Activated CD4-positive, alpha-beta T cell treated with anti-CD3 and anti-CD28 coated beads for 24 hours (primary cell): Measurements from ENCODE around the gene CHP2.
"Not testable (repeated sequence)": the region's sequence is repeated elsewhere in the genome, so short reads cannot be mapped to it uniquely, and the experiment has no call there.

Experiments used
- DNase-seq, 2 donors: peaks; one replicate each; pipeline ENCODE4 v3.0.0-alpha.2; 2020; ENCODE audit warnings: low read depth in 2 of 2

The CHP2 gene

DNA sequence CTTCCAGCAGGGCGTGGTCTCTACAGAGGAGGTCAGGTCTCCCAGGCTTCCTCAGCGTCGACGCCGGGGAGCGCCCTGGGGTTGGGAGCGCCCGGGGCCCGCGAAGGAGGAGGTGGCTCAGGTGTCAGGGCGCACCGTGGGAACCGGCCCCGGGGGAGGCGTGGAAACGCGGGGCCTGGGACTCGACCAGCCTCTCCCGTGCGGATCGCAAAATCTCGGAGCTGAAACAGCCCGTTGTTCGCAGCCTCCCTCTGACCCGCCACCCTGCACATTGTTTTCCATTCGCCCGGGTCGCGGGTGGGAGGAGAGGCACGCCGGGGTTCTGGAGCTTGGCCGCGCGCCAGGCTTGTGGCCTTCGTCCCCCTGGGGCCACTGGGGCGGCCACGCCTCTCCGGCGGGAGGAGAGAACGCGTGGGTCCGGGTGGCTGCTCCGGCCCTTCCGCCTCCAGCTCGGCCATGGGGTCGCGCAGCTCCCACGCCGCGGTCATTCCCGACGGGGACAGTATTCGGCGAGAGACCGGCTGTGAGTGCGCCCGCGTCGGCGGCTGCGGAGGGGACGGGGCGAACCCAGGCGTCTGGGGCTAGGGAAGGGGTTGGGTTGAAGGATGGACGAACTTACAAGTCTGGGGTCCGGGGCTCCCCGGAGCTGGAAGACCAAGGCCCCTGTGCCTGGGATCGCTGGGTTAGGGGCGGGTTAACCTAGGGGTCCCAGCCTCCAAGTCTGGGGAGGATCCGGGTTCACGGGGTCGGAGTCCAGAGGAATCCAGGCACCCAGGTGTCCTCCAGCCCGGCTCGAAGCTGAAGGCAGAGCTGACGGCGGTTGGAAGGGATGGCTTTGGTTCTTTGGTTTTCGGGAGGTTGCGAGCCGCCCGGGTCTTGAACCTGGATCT lies at the start of gene CHP2:
TSS of gene CHP2 (plus strand) at position 433 of the 890 bp plus-strand sequence. CDS start at position 457, 24 bp downstream.
- DNase-seq = no peak

DNA sequence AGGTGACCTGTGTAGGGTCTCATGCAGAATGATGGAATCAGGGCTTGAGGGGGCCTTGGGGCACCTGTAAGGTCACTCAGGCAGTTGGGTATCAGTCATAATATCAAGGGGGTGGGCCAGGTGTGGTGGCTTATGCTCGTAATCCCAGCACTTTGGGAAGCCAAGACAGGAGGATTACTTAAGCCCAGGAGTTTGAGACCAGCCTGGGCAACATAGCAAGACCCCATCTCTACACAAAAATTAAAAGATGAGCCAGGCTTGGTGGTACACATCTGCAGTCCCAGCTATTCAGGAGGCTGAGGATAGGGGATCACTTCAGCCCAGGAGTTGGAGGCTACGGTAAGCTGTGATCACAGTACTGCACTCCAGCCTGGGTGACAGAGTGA lies 49.3 kb upstream of the CHP2 start:
- DNase-seq = no peak

DNA sequence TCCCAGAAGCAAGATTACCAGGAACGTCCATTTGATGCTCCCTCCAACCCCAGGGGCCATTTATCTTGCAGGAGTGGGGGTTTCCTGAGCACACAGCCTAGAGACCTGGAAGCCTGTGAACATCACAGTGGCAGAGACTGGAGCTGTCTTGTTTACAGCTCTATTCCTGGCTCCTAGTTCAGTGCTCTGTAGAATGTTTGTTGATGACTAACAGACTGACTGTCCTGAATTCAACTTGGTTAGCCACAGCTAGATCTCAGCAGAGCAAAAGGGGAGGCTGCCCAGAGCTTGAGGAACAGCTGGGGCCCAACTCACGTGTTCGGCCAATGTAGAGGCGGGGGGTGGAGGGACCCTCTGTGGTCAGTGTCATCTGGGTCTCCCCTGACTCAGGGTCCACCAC lies 48.4 kb upstream of the CHP2 start:
- DNase-seq = no peak

DNA sequence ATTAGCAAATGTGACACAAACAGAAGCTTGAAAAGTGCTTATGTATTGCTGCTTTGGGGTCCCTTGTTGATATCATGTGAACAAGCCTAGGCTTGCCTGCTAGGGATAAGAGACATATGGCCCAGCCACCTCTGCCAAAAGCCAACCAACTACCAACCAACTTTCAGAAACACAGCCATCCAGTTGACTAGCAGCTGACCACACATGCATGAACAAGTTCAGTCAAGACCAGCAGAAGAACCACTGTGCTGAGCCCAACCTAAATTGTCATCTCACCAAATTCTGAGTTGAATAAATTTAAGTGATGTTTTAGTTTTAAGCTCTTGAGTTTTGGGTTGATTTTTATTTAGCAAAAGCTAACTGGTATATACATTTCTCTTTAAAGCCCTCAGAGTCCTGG lies 45.3 kb upstream of the CHP2 start:
- DNase-seq = no peak

DNA sequence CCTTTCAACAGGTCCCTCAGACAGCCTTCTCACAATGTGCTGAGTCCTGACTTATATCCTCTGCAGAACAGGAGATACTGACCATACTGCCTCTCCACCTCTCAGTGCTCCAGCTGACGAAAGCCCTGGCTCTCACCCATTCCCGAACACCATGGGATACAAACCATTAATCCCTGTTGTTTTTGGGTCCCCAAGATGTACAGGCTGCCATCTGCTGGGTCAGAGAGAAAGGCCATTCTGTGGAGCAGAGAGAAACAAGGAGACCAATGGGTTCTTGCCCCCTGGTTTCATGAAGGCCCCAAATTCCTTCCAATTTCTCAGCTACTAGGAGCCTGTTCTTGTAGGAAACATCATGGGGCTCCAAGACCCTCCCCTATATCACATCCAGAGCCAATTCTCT lies 44.8 kb upstream of the CHP2 start:
- DNase-seq = no peak

DNA sequence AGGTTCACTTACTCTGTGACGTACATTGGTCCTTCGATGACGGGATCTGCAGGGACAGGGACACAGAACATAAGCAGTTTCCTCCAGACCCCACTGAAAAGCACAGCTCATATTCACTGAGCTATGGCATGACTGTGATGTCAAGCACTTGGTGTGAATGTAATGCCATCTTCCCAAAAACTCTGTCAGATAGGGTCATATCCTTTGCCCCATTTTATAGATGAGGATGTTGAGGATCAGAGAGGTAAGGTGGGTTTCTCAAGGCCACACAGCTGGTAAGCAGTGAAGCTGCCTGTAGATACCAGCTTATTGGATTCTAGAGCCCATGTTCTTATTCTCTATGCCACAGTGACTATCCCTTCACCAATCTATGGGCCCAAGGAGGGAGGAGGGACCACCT lies 44.3 kb upstream of the CHP2 start:
- no peak for DNase-seq

DNA sequence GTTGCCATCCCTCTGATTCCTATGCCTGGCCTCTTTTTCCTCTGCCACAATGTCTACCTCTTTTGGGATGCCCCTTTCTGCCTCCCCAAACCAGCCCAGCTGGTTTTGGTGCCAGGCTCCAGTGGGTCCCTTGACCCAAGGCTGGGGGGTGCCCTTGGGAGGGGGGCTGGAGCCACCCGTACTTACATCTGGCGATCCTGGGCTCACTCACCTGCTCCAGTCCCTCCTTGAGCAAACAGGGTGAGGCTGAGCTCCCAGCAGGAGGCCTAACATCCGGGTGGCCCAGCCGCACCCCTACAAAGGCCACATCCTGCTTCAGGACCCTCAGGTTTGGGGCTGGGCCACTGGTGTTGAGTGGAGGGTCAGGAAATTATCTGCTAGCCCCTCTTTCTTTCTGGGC lies 43.0 kb upstream of the CHP2 start:
- no peak for DNase-seq

DNA sequence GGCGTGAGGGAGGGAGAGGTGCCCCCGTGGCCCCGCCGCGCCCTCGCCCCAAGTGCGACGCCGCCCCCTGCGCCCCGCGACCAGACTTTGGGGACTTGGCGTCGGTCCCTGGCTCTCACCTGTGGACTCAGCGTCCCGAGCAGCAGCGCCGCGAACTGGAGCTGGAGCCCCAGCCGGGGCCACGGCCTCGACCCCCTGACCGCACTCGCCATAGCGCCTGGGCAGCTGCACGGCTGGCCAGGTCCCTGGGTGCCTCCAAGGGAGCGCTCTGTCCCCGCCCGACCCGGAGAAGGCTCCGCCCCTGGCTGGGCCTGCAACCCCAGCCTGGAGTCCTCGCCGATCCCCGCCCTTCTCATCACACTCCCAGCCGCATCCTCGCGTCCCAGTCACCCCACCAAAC lies 41.9 kb upstream of the CHP2 start, which contains the start of gene ERN2:
TSS of gene ERN2 (minus strand) at position 247 of the 400 bp plus-strand sequence. CDS start at position 212, 35 bp downstream.
- no peak for DNase-seq

DNA sequence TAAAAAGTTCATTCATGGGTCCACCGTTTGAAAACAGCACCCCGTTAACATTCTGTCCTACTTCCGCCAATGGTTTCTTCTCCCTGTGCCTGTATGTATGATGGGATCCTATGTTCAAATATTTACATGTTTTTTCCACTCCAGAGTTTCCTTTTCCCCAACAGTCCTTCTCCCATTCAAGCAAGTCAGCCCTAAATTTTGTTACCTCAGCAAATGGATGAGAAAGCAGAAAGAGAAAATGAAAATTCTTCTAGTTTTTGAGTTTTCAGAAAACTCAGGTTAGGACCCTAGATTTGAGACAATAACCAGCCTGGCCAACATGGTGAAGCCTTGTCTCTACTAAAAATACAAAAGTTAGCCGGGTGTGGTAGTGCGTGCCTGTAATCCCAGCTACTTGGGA lies 38.3 kb upstream of the CHP2 start:
- no peak for DNase-seq

DNA sequence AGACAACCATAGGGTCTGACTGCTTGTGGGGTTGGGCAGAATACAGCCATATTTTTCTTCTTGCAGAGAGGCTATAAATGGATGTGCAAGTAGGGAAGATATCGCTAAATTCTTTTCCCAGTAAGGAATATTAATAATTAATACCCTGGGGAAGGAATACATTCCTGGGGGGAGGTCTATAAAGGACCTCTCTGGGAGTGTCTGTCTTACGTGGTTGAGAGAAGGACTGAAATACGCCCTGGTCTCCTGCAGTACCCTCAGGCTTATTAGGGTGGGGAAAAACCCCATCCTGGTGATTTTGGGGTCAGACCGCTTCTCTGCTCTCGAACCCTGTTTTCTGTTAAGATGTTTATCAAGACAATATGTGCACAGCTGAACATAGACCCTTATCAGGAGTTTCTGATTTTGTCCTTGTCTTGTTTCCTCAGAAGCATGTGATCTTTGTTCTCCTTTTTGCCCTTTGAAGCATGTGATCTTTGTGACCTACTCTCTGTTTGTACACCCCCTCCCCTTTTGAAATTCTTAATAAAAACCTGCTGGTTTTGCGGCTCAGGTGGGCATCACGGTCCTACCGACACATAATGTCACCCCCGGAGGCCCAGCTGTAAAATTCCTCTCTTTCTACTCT lies 32.1 kb upstream of the CHP2 start:
- DNase-seq = not testable (repeated sequence)

DNA sequence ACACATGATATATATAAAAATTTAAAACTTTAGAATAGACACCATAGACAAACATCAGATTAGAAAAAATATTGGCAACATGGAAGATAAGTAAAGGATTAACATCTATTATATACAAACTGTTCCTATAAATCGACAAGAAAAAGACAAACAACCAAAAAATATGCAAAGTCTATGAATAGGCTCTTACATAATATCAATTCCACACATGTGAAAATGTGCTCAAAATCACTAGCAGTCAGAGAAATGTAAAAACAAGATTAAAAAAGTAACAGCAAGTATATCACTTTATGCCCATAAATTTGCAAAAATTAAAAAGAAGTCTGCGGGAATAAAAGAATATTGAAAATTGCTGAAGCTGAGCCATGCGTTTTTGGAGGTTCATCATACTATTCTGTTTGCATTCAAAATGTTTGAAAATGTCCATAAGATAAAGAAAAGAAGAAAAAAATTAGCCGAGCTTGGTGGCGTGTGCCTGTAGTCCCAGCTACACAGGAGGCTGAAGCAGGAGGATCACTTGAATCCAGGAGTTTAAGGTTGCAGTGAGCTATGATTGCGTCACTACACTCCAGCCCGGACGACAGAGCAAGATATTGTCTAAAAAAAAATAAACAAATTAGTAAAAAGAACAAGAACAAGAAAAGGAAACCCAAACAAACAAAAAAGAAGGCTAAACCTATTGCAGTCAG lies 30.6 kb upstream of the CHP2 start:
- DNase-seq = no peak

DNA sequence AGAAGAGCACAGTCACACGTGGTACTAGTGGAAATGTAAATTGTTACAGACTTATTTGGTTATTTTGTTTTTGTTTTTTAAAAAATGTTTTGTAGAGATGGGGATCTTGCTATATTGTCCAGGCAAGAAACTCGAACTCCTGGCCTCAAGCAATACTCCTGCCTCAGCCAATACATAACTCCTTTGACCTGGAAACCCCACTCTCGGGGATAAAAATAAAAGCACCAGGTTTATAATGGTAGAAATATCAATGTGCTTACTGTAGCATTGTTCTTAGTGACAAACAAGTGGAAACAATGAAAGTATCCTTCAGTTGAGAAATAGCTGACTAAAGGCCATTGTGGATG lies 30.1 kb upstream of the CHP2 start:
- DNase-seq = no peak

DNA sequence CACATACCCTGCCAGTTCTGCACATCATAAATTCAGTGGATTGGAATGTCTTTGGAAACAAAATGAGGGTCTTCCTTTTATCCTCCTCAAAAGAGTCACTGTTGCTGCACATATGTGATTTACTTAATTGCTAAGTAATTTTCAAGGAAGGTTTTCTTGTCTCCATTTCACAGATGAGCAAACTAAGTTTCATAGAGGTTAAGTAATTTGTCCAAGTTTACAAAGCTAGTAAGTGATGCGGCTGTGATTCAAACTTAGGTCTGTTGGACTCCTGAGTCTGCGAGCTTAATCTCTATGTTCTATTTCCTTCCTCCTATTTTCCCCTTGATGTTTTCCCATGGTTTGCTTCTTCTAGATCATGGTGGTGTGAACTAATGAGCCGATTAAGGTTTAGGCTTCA lies 28.1 kb upstream of the CHP2 start:
- no peak for DNase-seq

DNA sequence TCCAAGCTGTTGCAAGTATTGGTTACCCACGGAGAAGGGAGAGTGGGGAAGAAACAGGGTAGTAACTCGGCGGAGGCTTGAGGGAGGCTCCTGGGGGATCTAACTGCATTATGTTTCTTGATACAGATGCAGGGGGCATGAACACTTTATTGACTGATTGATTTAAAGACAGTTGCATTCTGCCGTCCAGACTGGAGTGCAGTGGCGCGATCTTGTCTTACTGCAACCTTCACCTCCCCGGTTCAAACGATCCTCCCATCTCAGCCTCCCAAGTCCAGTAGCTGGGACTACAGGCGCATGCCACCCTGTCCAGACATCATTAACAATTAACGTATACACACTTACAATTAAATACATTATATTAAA lies 26.7 kb upstream of the CHP2 start:
- no peak for DNase-seq

DNA sequence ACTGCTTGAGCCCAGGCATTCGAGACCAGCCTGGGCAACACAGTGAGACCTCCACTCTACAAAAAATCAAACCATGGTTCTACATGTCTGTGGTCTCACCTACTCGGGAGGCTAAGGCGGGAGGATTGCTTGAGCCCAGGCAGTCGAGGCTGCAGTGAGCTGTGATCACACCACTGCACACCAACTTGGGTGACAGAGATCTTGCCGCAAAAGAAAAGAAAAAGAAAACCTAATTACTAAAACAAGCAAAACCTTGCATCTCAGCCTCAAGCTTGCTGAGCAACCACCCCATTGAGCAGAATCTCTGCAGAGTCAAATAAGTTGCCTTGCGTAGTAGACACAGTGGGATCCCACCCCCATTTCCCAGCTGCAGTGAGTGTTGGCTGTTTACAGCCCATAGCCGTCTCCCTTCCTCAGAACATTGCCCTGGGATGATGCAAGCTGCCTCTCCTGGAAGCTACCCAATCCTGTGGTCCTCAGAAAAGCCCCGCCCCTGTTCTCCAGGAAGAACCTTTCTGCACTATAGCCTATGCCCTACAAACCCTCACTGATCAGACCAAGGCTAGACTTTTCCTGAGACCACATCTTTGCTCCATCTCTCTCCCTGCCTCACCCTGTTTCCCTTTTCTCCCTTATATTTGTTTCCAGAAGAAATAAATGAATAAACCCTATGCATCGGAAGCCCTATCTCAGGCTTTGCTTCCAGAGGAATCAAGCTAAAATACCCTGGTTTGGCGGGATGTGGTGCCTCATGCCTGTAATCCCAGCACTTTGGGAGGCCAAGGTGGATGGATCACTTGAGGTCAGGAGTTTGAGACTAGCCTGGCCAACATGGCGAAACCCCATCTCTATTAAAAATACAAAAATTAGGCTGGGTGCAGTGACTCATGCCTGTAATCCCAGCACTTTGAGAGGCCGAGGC lies 25.1 kb upstream of the CHP2 start:
- DNase-seq = no peak

DNA sequence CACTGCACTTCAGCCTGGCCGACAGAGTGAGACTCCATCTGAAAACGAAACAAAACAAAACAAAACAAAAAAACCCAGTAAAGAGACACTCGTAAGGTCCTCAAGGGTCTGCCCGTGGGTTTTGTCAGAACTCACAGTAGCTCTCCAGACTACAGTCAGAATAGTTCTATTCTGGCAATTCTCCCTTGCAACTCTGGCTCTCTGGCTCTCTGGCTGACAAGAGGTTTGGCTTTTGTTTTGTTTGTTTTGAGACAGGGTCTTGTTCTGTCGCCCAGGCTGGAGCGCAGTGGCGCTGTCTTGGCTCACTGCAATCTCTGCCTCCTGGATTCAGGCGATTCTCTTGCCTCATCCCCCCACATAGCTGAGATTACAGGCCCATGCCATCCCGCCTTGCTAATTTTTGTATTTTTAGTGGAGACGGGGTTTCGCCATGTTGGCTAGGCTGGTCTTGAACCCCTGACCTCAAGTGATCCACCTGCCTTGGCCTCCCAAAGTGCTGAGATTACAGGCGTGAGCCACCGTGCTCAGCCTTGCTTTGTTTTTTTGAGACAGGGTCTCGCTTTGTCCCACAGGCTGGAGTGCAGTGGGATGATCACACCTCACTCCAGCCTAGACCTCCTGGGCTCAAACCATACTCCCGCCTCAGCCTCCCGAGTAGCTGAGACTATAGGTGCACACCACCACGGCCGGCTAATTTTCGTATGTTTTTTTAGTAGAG lies 20.5 kb upstream of the CHP2 start:
- DNase-seq = no peak

DNA sequence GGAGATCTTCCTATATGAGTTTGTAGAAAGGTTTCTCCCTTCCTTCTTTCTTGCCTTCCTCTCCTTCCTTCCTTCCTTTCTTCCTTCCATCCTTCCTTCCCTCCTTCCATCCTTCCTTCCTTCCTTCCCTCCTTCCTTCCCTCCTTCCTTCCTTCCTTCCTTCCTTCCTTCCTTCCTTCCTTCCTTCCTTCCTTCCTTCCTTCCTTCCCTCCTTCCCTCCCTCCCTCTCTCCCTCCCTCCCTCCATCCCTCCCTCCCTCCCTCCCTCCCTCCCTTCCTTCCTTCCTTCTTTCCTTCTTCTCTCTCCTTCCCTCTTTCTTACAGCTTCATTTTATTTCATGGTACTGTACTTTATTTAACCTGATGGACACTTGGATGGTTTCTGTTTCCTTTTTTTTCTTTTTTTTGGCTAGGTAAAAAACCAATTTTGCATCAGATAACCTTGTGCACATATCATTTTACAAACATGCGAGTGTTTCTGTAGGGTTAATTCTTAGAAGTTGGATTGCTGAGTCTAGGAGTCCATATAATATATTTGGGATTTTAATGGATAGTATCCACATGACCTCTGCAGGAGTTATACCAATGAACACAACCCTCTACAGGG lies 17.3 kb upstream of the CHP2 start:
- not testable (repeated sequence) for DNase-seq

DNA sequence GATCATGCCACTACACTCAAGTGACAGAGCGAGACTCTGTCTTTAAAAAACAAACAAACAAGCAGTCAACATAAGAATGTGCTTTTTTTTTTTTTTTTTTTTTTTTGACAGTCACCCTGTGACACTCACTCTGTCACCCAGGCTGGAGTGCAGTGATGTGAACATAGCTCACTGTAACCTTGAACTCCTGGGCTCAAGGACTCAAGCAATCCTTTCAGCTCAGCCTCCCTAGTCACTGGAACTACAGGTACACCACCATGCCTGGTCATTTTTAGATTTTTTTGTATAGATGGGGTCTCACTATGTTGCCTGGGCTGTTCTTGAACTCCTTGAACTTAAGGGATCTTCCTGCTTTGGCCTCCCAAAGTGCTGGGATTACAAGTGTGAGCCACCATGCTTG lies 15.3 kb upstream of the CHP2 start:
- DNase-seq = no peak

DNA sequence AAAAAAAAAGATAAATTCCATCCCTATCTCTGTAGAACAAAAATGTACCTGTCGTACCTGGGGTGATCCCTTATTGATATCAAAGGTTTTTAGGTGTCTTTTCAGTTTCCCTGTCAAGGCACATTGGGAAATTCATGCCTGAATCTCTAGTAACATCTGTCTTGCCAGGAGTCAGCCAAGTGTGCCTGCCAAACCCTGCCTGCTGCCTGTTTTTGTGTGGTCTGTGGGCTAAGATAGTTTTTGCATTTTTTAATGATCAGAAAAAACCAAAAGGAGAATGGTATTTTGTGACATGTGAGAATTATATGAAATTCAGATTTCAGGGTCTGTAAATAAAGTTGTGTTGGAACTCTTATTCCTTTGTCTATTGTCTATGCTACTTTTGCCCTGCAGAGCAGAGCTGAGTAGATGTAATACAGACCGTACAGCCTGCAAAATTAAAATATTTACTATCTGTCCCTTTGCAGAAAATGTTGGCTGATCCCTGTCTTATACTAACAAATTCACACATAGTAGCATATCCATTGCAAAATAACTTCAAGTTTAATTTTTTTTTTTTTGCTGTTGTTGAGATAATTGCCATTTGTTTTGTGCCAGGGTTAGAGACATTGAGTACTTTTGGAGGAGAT lies 13.0 kb upstream of the CHP2 start:
- no peak for DNase-seq

DNA sequence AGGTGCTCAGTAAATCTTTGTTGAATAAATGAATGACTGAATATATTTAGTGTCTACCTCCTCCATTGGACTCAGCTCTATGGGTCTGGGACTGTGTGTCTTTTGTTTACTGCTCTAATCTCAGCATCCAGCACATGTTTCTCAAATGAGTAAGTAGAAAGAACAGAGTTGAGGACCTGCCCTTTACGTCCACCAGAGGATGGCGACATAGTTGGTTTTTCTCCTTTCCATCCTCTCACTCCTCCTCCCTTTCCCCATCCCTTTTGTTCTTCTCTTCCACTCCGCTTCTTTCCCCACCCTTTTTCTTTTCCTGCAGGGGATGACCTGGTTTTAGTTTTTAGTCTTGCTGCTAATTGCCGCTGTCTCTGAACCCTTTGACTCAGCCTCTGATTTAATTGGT lies 12.1 kb upstream of the CHP2 start:
- no peak for DNase-seq
